HepG2 (cell line): ENCODE results near the gene GDPD5. TPM values are rescaled to one million over a fixed set of nuclear protein-coding genes. Genes with fewer than 3 reads are reported as not detected.

ENCODE experiments used
- ATAC-seq: fragments of 200-7000 bp; cut with Tn5 transposase; 3 replicates; pipeline ENCODE4 v1.9.1; 2020; ENCODE audit warnings: mild to moderate bottlenecking, moderate library complexity
- BruUV-seq: library from RNA; stranded (reverse); fragments of 400-500 nt; replicated peaks from 2 replicates; lab custom pipeline; 2021; lab: Mats Ljungman, UMichigan
- CTCF ChIA-PET: fragments of 300-600 bp; formaldehyde crosslinking; extraction: SDS; loops from one replicate; lab custom pipeline; 2021; ENCODE audit warnings: low total read pairs, inconsistent platforms, low intra/inter-chr PET ratio; lab: Yijun Ruan, JAX
- POLR2A ChIA-PET: fragments of 350-600 bp; sonication (Branson Sonifier 250); formaldehyde crosslinking; loops from one replicate; lab custom pipeline; 2020; ENCODE audit warnings: antibody characterized with exemption, inconsistent platforms; lab: Yijun Ruan, JAX
- DNase-seq: peaks from one replicate; pipeline ENCODE4 v3.0.0-alpha.2; 2015; ENCODE audit warnings: low spot score
- FAIRE-seq: peaks from 3 replicates; lab custom pipeline; 2011; peaks lifted over from hg19 to GRCh38; lab: Jason Lieb, UNC
- H2AFZ ChIP-seq: one replicate; pipeline ENCODE4 v1.6.1; 2011; ENCODE audit warnings: low read length, inconsistent platforms
- H3K27ac ChIP-seq: fragments of 300-600 bp; 3 replicates; pipeline ENCODE4 v1.8.0; 2011; ENCODE audit warnings: mixed run types, mild to moderate bottlenecking, mixed read lengths, low read length, inconsistent platforms; ENCODE audit not compliant: insufficient read depth; ENCODE audit errors: extremely low read length
- H3K27me3 ChIP-seq, 2 experiments: fragments of 200-600 bp in 1 of 2; 2 replicates in 1 of 2; 3 replicates in 1 of 2; pipeline versions ENCODE4 v1.6.0 to v1.8.0; 2011; ENCODE audit warnings: low read length in 2 of 2, mild to moderate bottlenecking in 2 of 2, moderate library complexity in 2 of 2, inconsistent platforms in 1 of 2; ENCODE audit not compliant: insufficient read depth in 2 of 2, control insufficient read depth in 1 of 2
- H3K36me3 ChIP-seq, 2 experiments: fragments of 200-600 bp in 1 of 2; replicated peaks in 1 of 2; 2 replicates in 1 of 2; 3 replicates in 1 of 2; pipeline versions ENCODE4 v1.5.1 to v1.8.0; 2011; ENCODE audit warnings: low read length in 2 of 2, inconsistent platforms in 1 of 2; ENCODE audit not compliant: insufficient read depth in 2 of 2, control insufficient read depth in 1 of 2
- H3K4me1 ChIP-seq: 2 replicates; pipeline ENCODE4 v1.5.1; 2012; ENCODE audit warnings: low read length, inconsistent platforms; ENCODE audit not compliant: insufficient read depth
- H3K4me2 ChIP-seq: 2 replicates; pipeline ENCODE4 v1.6.0; 2011; ENCODE audit warnings: low read depth, low read length, inconsistent platforms
- H3K4me3 ChIP-seq, 3 experiments: fragments of 200-600 bp in 1 of 3; sonication (generic), shearing (Covaris generic) in 1 of 3; replicated peaks in 1 of 3; 2 replicates each; pipeline ENCODE4 v1.5.1; 2011 to 2016; ENCODE audit warnings: low read length in 3 of 3, inconsistent platforms in 2 of 3, low read depth in 2 of 3, mild to moderate bottlenecking in 2 of 3, control low read depth in 1 of 3, mixed read lengths in 1 of 3; ENCODE audit not compliant: insufficient read depth in 1 of 3
- H3K79me2 ChIP-seq: one replicate; pipeline ENCODE4 v1.6.1; 2011; ENCODE audit warnings: low read length, inconsistent platforms; ENCODE audit not compliant: insufficient read depth
- H3K9ac ChIP-seq: 2 replicates; pipeline ENCODE4 v1.6.0; 2011; ENCODE audit warnings: mild to moderate bottlenecking, low read depth, low read length, inconsistent platforms; ENCODE audit not compliant: insufficient read depth
- H3K9me3 ChIP-seq: 2 replicates; pipeline ENCODE4 v1.5.1; 2012; ENCODE audit warnings: mild to moderate bottlenecking, low read length
- H4K20me1 ChIP-seq: 2 replicates; pipeline ENCODE4 v1.6.0; 2011; ENCODE audit warnings: inconsistent platforms, mild to moderate bottlenecking, low read length, moderate library complexity; ENCODE audit not compliant: insufficient read depth
- ADNP ChIP-seq: sonication (generic); formaldehyde crosslinking; IDR thresholded peaks from 2 replicates; pipeline ENCODE4 v1.4.0; 2020; ENCODE audit warnings: missing genetic modification reagents
- ELF4 ChIP-seq: sonication (generic); formaldehyde crosslinking; IDR thresholded peaks from 2 replicates; pipeline ENCODE4 v1.5.0; 2020; ENCODE audit warnings: missing genetic modification reagents, mild to moderate bottlenecking, moderate library complexity, borderline replicate concordance
- FOXJ3 ChIP-seq: sonication (generic); formaldehyde crosslinking; IDR thresholded peaks from 2 replicates; pipeline ENCODE4 v1.4.0; 2020; ENCODE audit warnings: missing genetic modification reagents, mild to moderate bottlenecking, borderline replicate concordance
- HBP1 ChIP-seq: IDR thresholded peaks from 2 replicates; pipeline ENCODE4 v1.6.1; 2016; ENCODE audit warnings: low read depth, control low read depth
- IRF2 ChIP-seq: IDR thresholded peaks from 2 replicates; pipeline ENCODE4 v1.6.1; 2018; ENCODE audit warnings: missing genetic modification reagents, missing compliant biosample characterization
- MAFK ChIP-seq, 2 experiments: IDR thresholded peaks in 1 of 2; conservative IDR thresholded peaks in 1 of 2; 2 replicates each; pipeline ENCODE4 v1.6.1; 2011; ENCODE audit warnings: improper control_type of control experiment in 2 of 2, low read length in 2 of 2
- NFYB ChIP-seq: sonication (generic); formaldehyde crosslinking; IDR thresholded peaks from 2 replicates; pipeline ENCODE4 v1.4.0; 2020; ENCODE audit warnings: missing genetic modification reagents
- NKX3-1 ChIP-seq: sonication (generic); formaldehyde crosslinking; IDR thresholded peaks from 2 replicates; pipeline ENCODE4 v1.5.0; 2020; ENCODE audit warnings: missing genetic modification reagents
- PPARG ChIP-seq: conservative IDR thresholded peaks from 2 replicates; pipeline ENCODE4 v1.6.1; 2016; ENCODE audit warnings: missing biosample characterization, missing genetic modification reagents
- RBM39 ChIP-seq: fragments of 200-400 bp; formaldehyde crosslinking; IDR thresholded peaks from one replicate; pipeline ENCODE4 v1.6.1; 2018; ENCODE audit warnings: antibody characterized with exemption, mild to moderate bottlenecking, low read depth, low read length; ENCODE audit not compliant: poor library complexity, severe bottlenecking
- SRSF1 ChIP-seq: fragments of 200-400 bp; formaldehyde crosslinking; optimal IDR thresholded peaks from 2 replicates; pipeline ENCODE3; 2017; ENCODE audit warnings: mild to moderate bottlenecking, low read depth, low read length, moderate library complexity
- ZMYM3 ChIP-seq: sonication (generic); formaldehyde crosslinking; IDR thresholded peaks from 2 replicates; pipeline ENCODE4 v1.5.1; 2020; ENCODE audit warnings: mild to moderate bottlenecking, missing genetic modification reagents
- ZNF124 ChIP-seq: sonication (generic); formaldehyde crosslinking; IDR thresholded peaks from 2 replicates; pipeline ENCODE4 v1.4.0; 2020; ENCODE audit warnings: missing genetic modification reagents
- ZNF572 ChIP-seq: sonication (generic); formaldehyde crosslinking; IDR thresholded peaks from 2 replicates; pipeline ENCODE4 v1.5.1; 2020; ENCODE audit warnings: mild to moderate bottlenecking, missing genetic modification reagents
- WGBS: methylation state at CpG from one replicate; pipeline ENCODE4 v1.1.6; 2017; ENCODE audit warnings: low lambda C conversion rate; 5-methylcytosine and 5-hydroxymethylcytosine counted together
- in situ Hi-C: cut with HindIII; loops from 2 replicates; pipeline ENCODE4 v1.10.0; 2017; ENCODE audit warnings: low pct_unique_long_range_greater_than_20kb; ENCODE audit not compliant: extremely low pct_ligation_motif_present
- intact Hi-C: fragments of 100-400 bp; cut with micrococcal nuclease; formaldehyde crosslinking; loops from one replicate; pipeline ENCODE4 v1.10.0; 2022; ENCODE audit not compliant: unreplicated experiment
- polyA plus RNA-seq, 8 experiments: library from polyadenylated mRNA; depleted of rRNA in 3 of 8; stranded (reverse) in 7 of 8; unstranded in 1 of 8; fragments of >200 nt; fragmentation: Illumina TruSeq in 4 of 8; extraction: Trizol in 4 of 8; gene quantifications; 2 replicates each; pipeline versions ENCODE4 v1.2.1 to v1.2.3, GENCODE V29; 2011 to 2016; ENCODE audit warnings: low read depth in 4 of 8, missing spikeins in 1 of 8, mixed read lengths in 1 of 8; ENCODE audit not compliant: insufficient read depth in 1 of 8
- total RNA-seq, 5 experiments: library from RNA; depleted of rRNA; stranded (reverse); fragments of >200 nt; fragmentation: Illumina TruSeq; extraction: Trizol; gene quantifications; 2 replicates each; pipeline ENCODE4 v1.2.3, GENCODE V29; 2016; ENCODE audit warnings: low read depth in 1 of 5

The GDPD5 gene
- total and polyA plus RNA-seq, 2 of the 13 experiments (the other 11 are each of a cell fraction or from before 2014, with no cell fraction given), result 55.0 to 67.5 TPM

DNA sequence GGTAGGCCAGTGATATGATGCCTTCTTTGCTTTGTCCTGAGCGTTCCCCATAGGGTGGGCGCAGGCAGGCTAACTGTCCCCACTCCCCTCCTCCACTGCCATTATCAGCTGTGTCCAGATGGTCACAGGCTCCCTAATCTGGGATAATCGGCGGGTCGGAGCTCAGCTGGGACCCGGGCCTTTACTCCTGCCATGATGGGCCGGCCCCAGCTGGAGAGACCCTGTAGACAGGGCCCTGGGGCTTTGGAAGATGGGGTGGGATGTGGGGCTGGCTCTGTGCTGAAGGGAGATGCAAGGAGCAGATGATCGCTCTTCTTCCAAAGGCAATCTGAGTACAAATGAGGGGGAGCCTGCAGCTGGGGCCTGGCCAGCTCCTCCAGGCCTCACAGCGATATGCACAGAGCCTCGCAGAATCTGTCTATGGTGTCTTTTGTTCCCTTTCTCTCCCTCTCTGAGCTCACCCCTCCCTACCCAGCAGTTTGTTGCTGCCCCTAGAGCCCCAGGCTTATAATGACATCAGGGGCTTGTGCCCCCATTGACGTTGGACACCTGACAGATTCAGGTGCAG, 104.6 kb downstream of the GDPD5 start:
- Histone ChIP-seq H3K9me3 (no peaks in the 10 kb centered on the region), H3K4me2 (no peak overlapping the region), H3K4me1 (peaks cover 38% of the 10 kb centered on the region), H3K79me2 (no peaks in the 10 kb centered on the region), H3K36me3 (no peaks in the 10 kb centered on the region), H3K27me3 (no peaks in the 10 kb centered on the region), H3K9ac (no peak overlapping the region), H4K20me1 (peaks cover 10% of the 10 kb centered on the region), H3K4me3 (no peak overlapping the region), H2AFZ (no peak overlapping the region), H3K27ac (no peak overlapping the region)
- ATAC-seq (no peak), DNase-seq (no peak), FAIRE-seq (no peak)
- intact Hi-C loops (no loop called here), in situ Hi-C loops (no loop called here)
- POLR2A ChIA-PET, result interaction anchor here (1.8 kb wide), 1 partner anchor 18 kb away, joined by 4 read pairs; no protein-coding TSS in a partner anchor
- no peak for TF ChIP-seq FOXJ3 (CRISPR knock-in tag)
- no peak for TF ChIP-seq ZNF572 (CRISPR knock-in tag)
- TF ChIP-seq ZNF124 (CRISPR knock-in tag), result no peak
- no peak for TF ChIP-seq NFYB (CRISPR knock-in tag)
- TF ChIP-seq ADNP (CRISPR knock-in tag), result no peak
- TF ChIP-seq ZMYM3, result no peak
- TF ChIP-seq HBP1 (CRISPR knock-in tag), result no peak
- TF ChIP-seq SRSF1, result no peak
- TF ChIP-seq PPARG (CRISPR knock-in tag), result no peak
- TF ChIP-seq NKX3-1, result no peak
- TF ChIP-seq RBM39, result no peak
- no peak for TF ChIP-seq MAFK (conservative IDR thresholded peaks at IDR 0.05 in 1 of 2, IDR thresholded peaks at IDR 0.05 in 1 of 2; ENCODE audit: low read length in 2 of 2)
- no peak for TF ChIP-seq IRF2
- TF ChIP-seq ELF4 (CRISPR knock-in tag), result no peak
- no TSS peak for BruUV-seq
- 71% methylated on average over 7 of the region's 11 CpGs for WGBS
- CTCF ChIA-PET, result no interaction called here
